SU-DHL-6 (cell line): Measurements from ENCODE around the gene GNB5.

Source experiments
- H2AFZ ChIP-seq: fragments of 200-600 bp; sonication (generic); 2 replicates; pipeline ENCODE4 v1.6.1; 2014; ENCODE audit warnings: low read depth, mild to moderate bottlenecking, moderate library complexity, mixed read lengths, antibody characterized with exemption, low read length; ENCODE audit not compliant: severe bottlenecking
- H3F3A ChIP-seq: fragments of 200-600 bp; shearing (Covaris generic); 2 replicates; pipeline ENCODE4 v1.6.0; 2016; ENCODE audit warnings: antibody characterized with exemption, mild to moderate bottlenecking; ENCODE audit not compliant: insufficient read depth
- H3K27ac ChIP-seq: fragments of 200-600 bp; sonication (generic); 2 replicates; pipeline ENCODE4 v1.5.1; 2016; ENCODE audit warnings: low read depth, mild to moderate bottlenecking, low read length, moderate library complexity, mixed read lengths
- H3K27me3 ChIP-seq: fragments of 200-600 bp; sonication (generic), shearing (Covaris generic); 2 replicates; pipeline ENCODE4 v1.6.0; 2014; ENCODE audit warnings: mild to moderate bottlenecking, low read length
- H3K36me3 ChIP-seq: fragments of 200-600 bp; sonication (generic); 2 replicates; pipeline ENCODE4 v1.6.1; 2014; ENCODE audit warnings: mild to moderate bottlenecking, low read length, mixed read lengths
- H3K4me2 ChIP-seq: fragments of 300-600, 200-600 bp; shearing (Covaris generic), sonication (generic); 2 replicates; pipeline ENCODE4 v1.6.0; 2014; ENCODE audit warnings: low read length, low read depth, mild to moderate bottlenecking; ENCODE audit not compliant: poor library complexity, severe bottlenecking
- H3K4me3 ChIP-seq: fragments of 200-600 bp; sonication (generic); 2 replicates; pipeline ENCODE4 v1.5.1; 2014; ENCODE audit warnings: antibody characterized with exemption, low read length, mild to moderate bottlenecking, mixed read lengths; ENCODE audit not compliant: insufficient read depth, poor library complexity, severe bottlenecking
- H3K79me2 ChIP-seq: fragments of 200-600 bp; sonication (generic); 2 replicates; pipeline ENCODE4 v1.6.1; 2014; ENCODE audit warnings: mild to moderate bottlenecking, low read length, moderate library complexity; ENCODE audit not compliant: insufficient read depth
- H3K9ac ChIP-seq: fragments of 200-600 bp; sonication (generic); 2 replicates; pipeline ENCODE4 v1.7.0; 2014; ENCODE audit warnings: mild to moderate bottlenecking, low read length
- H3K9me2 ChIP-seq: fragments of 200-600 bp; sonication (generic); replicated peaks from 2 replicates; pipeline ENCODE4 v1.6.1; 2014; ENCODE audit warnings: low read length; ENCODE audit not compliant: insufficient read depth
- H3K9me3 ChIP-seq: fragments of 200-600 bp; sonication (generic); 2 replicates; pipeline ENCODE4 v1.6.1; 2014; ENCODE audit warnings: low read length, mixed read lengths; ENCODE audit not compliant: insufficient read depth
- H4K20me1 ChIP-seq: fragments of 200-600 bp; sonication (generic); 2 replicates; pipeline ENCODE4 v1.6.1; 2014; ENCODE audit warnings: low read depth, mild to moderate bottlenecking, antibody characterized with exemption, low read length, moderate library complexity, mixed read lengths
- CTCF ChIP-seq: fragments of 200-600 bp; sonication (generic); IDR thresholded peaks from one replicate; pipeline ENCODE4 v1.5.1; 2017; ENCODE audit warnings: antibody characterized with exemption, mild to moderate bottlenecking, low read length, moderate library complexity; ENCODE audit not compliant: insufficient read depth, poor library complexity, severe bottlenecking
- EZH2phosphoT487 ChIP-seq: fragments of 200-600 bp; sonication (generic), shearing (Covaris generic); conservative IDR thresholded peaks from 2 replicates; pipeline ENCODE4 v1.6.1; 2018; ENCODE audit warnings: mild to moderate bottlenecking, antibody characterized with exemption, low read length, moderate library complexity, mixed read lengths

The GNB5 gene

DNA sequence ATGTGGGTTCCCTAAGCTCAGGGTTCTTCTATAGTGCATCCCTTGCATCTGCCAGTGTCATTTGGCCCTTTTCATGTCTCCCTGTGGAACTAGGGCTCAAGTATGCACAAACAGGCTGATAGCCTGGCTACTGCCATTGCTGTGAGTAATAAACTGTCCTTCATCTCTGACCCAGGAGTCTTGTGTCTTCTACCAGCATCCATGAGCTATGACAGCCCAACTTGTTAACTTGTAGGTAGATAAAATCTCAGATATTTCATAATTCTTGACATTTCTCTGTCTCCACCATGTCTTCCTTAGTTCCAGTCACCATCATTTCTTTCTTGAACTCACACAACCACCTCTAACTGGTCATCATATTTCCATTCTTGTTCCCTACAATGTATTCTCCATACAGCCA lies 59.1 kb downstream of the GNB5 start:
- TF ChIP-seq EZH2phosphoT487 (no peak), CTCF (no peak)
- Histone ChIP-seq H3K4me3 (no peak overlapping the region), H3K27ac (no peak overlapping the region), H3K36me3 (peaks cover 7% of the 10 kb centered on the region; the same call in 1 of the 2 replicates), H3K79me2 (no peaks in the 10 kb centered on the region), H3K27me3 (no peaks in the 10 kb centered on the region), H3F3A (no peaks in the 10 kb centered on the region), H3K9ac (no peak overlapping the region), H3K4me2 (no peak overlapping the region), H3K9me3 (no peaks in the 10 kb centered on the region), H3K9me2 (no peaks in the 10 kb centered on the region), H2AFZ (no peak overlapping the region), H4K20me1 (no peaks in the 10 kb centered on the region)

DNA sequence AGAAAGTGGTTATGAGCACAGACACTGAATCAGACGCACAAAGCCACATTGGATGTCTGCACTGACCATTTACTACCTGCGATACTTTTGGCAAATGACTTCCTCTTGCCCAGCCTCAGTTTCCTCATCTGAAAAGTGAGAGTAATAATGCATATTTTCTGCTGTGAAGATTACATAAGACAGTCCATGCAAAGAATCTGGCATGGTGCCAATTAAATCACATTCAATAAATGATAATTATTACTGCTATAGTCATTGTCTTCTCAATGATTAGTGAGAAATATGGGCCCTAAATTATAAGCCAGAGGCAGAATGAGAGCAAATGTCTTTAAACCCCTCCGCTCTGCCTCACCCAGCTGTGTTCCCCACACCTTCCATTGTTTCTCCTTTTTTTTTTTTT lies 62.6 kb downstream of the GNB5 start:
- Histone ChIP-seq H3K4me2 (no peak overlapping the region), H2AFZ (no peak overlapping the region), H3K9me2 (no peaks in the 10 kb centered on the region), H3K79me2 (no peaks in the 10 kb centered on the region), H3K4me3 (no peak overlapping the region), H3F3A (no peaks in the 10 kb centered on the region), H4K20me1 (no peaks in the 10 kb centered on the region), H3K9ac (no peak overlapping the region), H3K36me3 (peaks cover 5% of the 10 kb centered on the region; the same call in 1 of the 2 replicates), H3K27me3 (no peaks in the 10 kb centered on the region), H3K27ac (no peak overlapping the region), H3K9me3 (no peaks in the 10 kb centered on the region)
- TF ChIP-seq EZH2phosphoT487: no peak
- no peak for TF ChIP-seq CTCF

DNA sequence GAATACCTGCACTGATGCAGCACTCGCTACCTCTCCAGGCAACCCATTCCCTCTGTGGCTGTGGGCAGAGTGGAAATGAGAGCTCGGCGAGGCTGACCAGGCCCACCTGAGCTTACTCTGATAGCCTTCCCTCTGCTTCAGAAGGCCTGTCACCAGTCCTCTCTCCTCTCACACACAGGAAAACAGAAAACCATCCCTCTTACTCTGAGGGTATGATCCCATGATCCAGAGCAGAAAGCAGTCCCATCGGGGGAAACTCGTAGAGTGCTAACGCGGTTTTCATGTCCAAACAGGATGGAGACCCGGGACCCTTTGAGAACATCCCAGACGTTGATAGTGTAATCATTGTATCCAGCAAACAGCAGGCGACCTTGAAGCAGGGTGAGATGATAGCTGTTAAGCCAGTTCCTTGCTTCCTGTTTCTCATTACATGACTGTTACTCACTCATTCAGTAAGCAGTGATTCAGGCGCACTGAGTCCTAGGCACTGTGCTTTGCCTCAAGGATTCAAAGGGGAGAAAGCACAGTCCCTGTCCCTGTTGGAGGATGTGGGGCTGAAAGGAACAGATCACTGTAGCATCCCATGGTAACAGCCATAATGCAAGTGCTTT lies 66.8 kb downstream of the GNB5 start:
- Histone ChIP-seq H3K9ac (no peak overlapping the region), H3K36me3 (peaks cover 5% of the 10 kb centered on the region; the same call in 1 of the 2 replicates), H3K4me2 (no peak overlapping the region), H3K27me3 (no peaks in the 10 kb centered on the region), H3K4me3 (no peak overlapping the region), H3K79me2 (no peaks in the 10 kb centered on the region), H2AFZ (no peak overlapping the region), H3K9me3 (no peaks in the 10 kb centered on the region), H3K9me2 (no peaks in the 10 kb centered on the region), H4K20me1 (no peaks in the 10 kb centered on the region), H3F3A (no peaks in the 10 kb centered on the region), H3K27ac (no peak overlapping the region)
- no peak for TF ChIP-seq EZH2phosphoT487
- TF ChIP-seq CTCF: no peak
